Sigmoid colon (tissue), 4 donors: ENCODE data around the gene RUNX1.

Experiments
- CTCF ChIP-seq, 4 experiments: fragments of 450-650 bp in 3 of 4; fragments of 200-600 bp in 1 of 4; IDR thresholded peaks; one replicate each; pipeline ENCODE4 v1.5.1; 2016 to 2019; ENCODE audit warnings: antibody characterized with exemption in 4 of 4, mild to moderate bottlenecking in 3 of 4, moderate library complexity in 2 of 4
- EP300 ChIP-seq, 4 donors: sonication (generic); formaldehyde crosslinking; IDR thresholded peaks; one replicate each; pipeline ENCODE4 v1.6.1; 2017; ENCODE audit warnings: antibody characterized with exemption in 4 of 4
- POLR2A ChIP-seq, 2 donors: fragments of 450-650 bp; IDR thresholded peaks; one replicate each; pipeline ENCODE4 v1.6.1; 2016; ENCODE audit warnings: antibody characterized with exemption in 2 of 2, mild to moderate bottlenecking in 2 of 2, moderate library complexity in 2 of 2

GRCh38 chr21:34946916-34947534, 102.1 kb downstream of the RUNX1 start:
- TF ChIP-seq EP300 (IDR thresholded peaks at IDR 0.05) (no peak), POLR2A (IDR thresholded peaks at IDR 0.05) (no peak), CTCF (IDR thresholded peaks at IDR 0.05) (no peak)
